SK-N-SH (cell line): ENCODE data around the gene NCF2. TPM values are rescaled to one million over a fixed set of nuclear protein-coding genes. Genes with fewer than 3 reads are reported as not detected.

Experiments
- CTCF ChIA-PET: fragments of 300-600, 350-600 bp; formaldehyde crosslinking; extraction: SDS; loops from one replicate; lab custom pipeline; 2021; lab: Yijun Ruan, JAX
- POLR2A ChIA-PET: fragments of 350-600 bp; sonication (Branson Sonifier 250); formaldehyde crosslinking; extraction: SDS; loops from one replicate; lab custom pipeline; 2020; ENCODE audit warnings: antibody characterized with exemption, inconsistent platforms; lab: Yijun Ruan, JAX
- DNase-seq: peaks from one replicate; pipeline ENCODE4 v3.0.0; 2012
- H2AFZ ChIP-seq: fragments of 200-600 bp; sonication (generic); 2 replicates; pipeline ENCODE4 v1.8.1; 2016; ENCODE audit warnings: antibody characterized with exemption, mild to moderate bottlenecking, low read depth
- H3F3A ChIP-seq: fragments of 200-600 bp; sonication (generic); replicated peaks from 2 replicates; pipeline ENCODE3; 2016; ENCODE audit warnings: antibody characterized with exemption, mild to moderate bottlenecking; ENCODE audit not compliant: insufficient read depth
- H3K27ac ChIP-seq, 2 experiments: fragments of 200-500 bp in 1 of 2; fragments of 200-600 bp in 1 of 2; sonication (Bioruptor generic) in 1 of 2; sonication (generic), shearing (Covaris generic) in 1 of 2; 2 replicates each; pipeline versions ENCODE4 v1.5.1 to v1.6.1; 2014 to 2016; ENCODE audit warnings: low read depth in 2 of 2, inconsistent platforms in 1 of 2, low read length in 1 of 2, mild to moderate bottlenecking in 1 of 2, mixed read lengths in 1 of 2
- H3K27me3 ChIP-seq: fragments of 200-600 bp; sonication (generic), shearing (Covaris generic); 2 replicates; pipeline ENCODE4 v1.6.1; 2016; ENCODE audit warnings: mixed run types; ENCODE audit not compliant: insufficient read depth
- H3K36me3 ChIP-seq, 2 experiments: fragments of 200-500 bp in 1 of 2; fragments of 200-600 bp in 1 of 2; sonication (Bioruptor generic) in 1 of 2; sonication (generic) in 1 of 2; replicated peaks in 1 of 2; 2 replicates each; pipeline versions ENCODE3 to v1.5.1; 2014 to 2016; ENCODE audit warnings: low read length in 1 of 2, mild to moderate bottlenecking in 1 of 2; ENCODE audit not compliant: insufficient read depth in 2 of 2, control insufficient read depth in 1 of 2
- H3K4me1 ChIP-seq, 2 experiments: fragments of 200-500 bp in 1 of 2; fragments of 200-600 bp in 1 of 2; sonication (Bioruptor generic) in 1 of 2; sonication (generic), shearing (Covaris generic) in 1 of 2; 2 replicates each; pipeline versions ENCODE4 v1.5.1 to v1.6.1; 2014 to 2016; ENCODE audit warnings: low read depth in 1 of 2, low read length in 1 of 2, mixed run types in 1 of 2; ENCODE audit not compliant: insufficient read depth in 2 of 2, control insufficient read depth in 1 of 2
- H3K4me2 ChIP-seq: fragments of 200-600 bp; sonication (generic), shearing (Covaris generic); 2 replicates; pipeline ENCODE4 v1.6.1; 2017; ENCODE audit warnings: mixed run types
- H3K4me3 ChIP-seq, 2 experiments: fragments of 200-500 bp in 1 of 2; fragments of 200-600 bp in 1 of 2; sonication (Bioruptor generic) in 1 of 2; sonication (generic), shearing (Covaris generic) in 1 of 2; 2 replicates each; pipeline versions ENCODE4 v1.5.1 to v1.8.1; 2014 to 2016; ENCODE audit warnings: low read depth in 2 of 2, inconsistent platforms in 1 of 2, low read length in 1 of 2, mild to moderate bottlenecking in 1 of 2, mixed read lengths in 1 of 2, moderate library complexity in 1 of 2
- H3K79me2 ChIP-seq: fragments of 200-600 bp; sonication (generic); 2 replicates; pipeline ENCODE4 v1.8.1; 2017; ENCODE audit warnings: mild to moderate bottlenecking; ENCODE audit not compliant: insufficient read depth
- H3K9ac ChIP-seq: fragments of 200-600 bp; sonication (generic); 2 replicates; pipeline ENCODE4 v1.6.1; 2017; ENCODE audit warnings: mixed run types
- H3K9me2 ChIP-seq: fragments of 200-600 bp; sonication (generic); 2 replicates; pipeline ENCODE4 v1.6.1; 2017; ENCODE audit warnings: mixed run types
- H3K9me3 ChIP-seq: fragments of 200-600 bp; sonication (generic); 2 replicates; pipeline ENCODE4 v1.6.1; 2017; ENCODE audit warnings: mixed run types, mild to moderate bottlenecking, moderate library complexity
- H4K20me1 ChIP-seq: fragments of 200-600 bp; sonication (generic); 2 replicates; pipeline ENCODE4 v1.6.1; 2017; ENCODE audit warnings: mild to moderate bottlenecking, mixed run types; ENCODE audit not compliant: insufficient read depth
- CHD2 ChIP-seq: fragments of 150-350 bp; IDR thresholded peaks from 2 replicates; pipeline ENCODE4 v1.6.1; 2018; ENCODE audit warnings: low read length; ENCODE audit not compliant: partially characterized antibody
- ELF1 ChIP-seq: IDR thresholded peaks from 2 replicates; pipeline ENCODE4 v1.4.0; 2012
- EZH2phosphoT487 ChIP-seq: fragments of 200-600 bp; sonication (generic); IDR thresholded peaks from 2 replicates; pipeline ENCODE4 v1.6.1; 2017; ENCODE audit warnings: low read depth, mixed run types, mild to moderate bottlenecking, antibody characterized with exemption, moderate library complexity, borderline replicate concordance
- FOXM1 ChIP-seq: IDR thresholded peaks from 2 replicates; pipeline ENCODE4 v1.4.0; 2012; ENCODE audit warnings: low read depth, mild to moderate bottlenecking
- GABPA ChIP-seq: IDR thresholded peaks from 2 replicates; pipeline ENCODE4 v1.4.0; 2012; ENCODE audit warnings: low read depth, mild to moderate bottlenecking
- GATA2 ChIP-seq: sonication (generic); formaldehyde crosslinking; IDR thresholded peaks from 2 replicates; pipeline ENCODE4 v1.5.0; 2020; ENCODE audit warnings: mild to moderate bottlenecking, missing genetic modification reagents
- JUND ChIP-seq: IDR thresholded peaks from 2 replicates; pipeline ENCODE4 v1.4.0; 2012
- MEF2A ChIP-seq: IDR thresholded peaks from 2 replicates; pipeline ENCODE4 v1.4.0; 2012; ENCODE audit warnings: low read depth, borderline replicate concordance
- MXI1 ChIP-seq: IDR thresholded peaks from 2 replicates; pipeline ENCODE4 v1.6.1; 2012; ENCODE audit warnings: mild to moderate bottlenecking, low read depth, low read length, improper control_type of control experiment
- NFIC ChIP-seq: IDR thresholded peaks from 2 replicates; pipeline ENCODE4 v1.4.0; 2012; ENCODE audit warnings: borderline replicate concordance
- RAD21 ChIP-seq: IDR thresholded peaks from 2 replicates; pipeline ENCODE4 v1.6.1; 2012; ENCODE audit warnings: mild to moderate bottlenecking, low read length
- RCOR1 ChIP-seq: fragments of 150-350 bp; IDR thresholded peaks from 2 replicates; pipeline ENCODE4 v1.6.1; 2017; ENCODE audit warnings: antibody characterized with exemption, low read length
- RFX5 ChIP-seq: IDR thresholded peaks from 2 replicates; pipeline ENCODE4 v1.6.1; 2012; ENCODE audit warnings: mild to moderate bottlenecking, improper control_type of control experiment, low read length
- SMC3 ChIP-seq: IDR thresholded peaks from 2 replicates; pipeline ENCODE4 v1.6.1; 2012; ENCODE audit warnings: low read depth, low read length, improper control_type of control experiment
- TAF1 ChIP-seq: IDR thresholded peaks from 2 replicates; pipeline ENCODE4 v1.6.1; 2012; ENCODE audit warnings: low read depth, mild to moderate bottlenecking, low read length, moderate library complexity, borderline replicate concordance
- TCF12 ChIP-seq: IDR thresholded peaks from 2 replicates; pipeline ENCODE4 v1.4.0; 2012
- TEAD4 ChIP-seq: IDR thresholded peaks from 2 replicates; pipeline ENCODE4 v1.4.0; 2012; ENCODE audit warnings: mild to moderate bottlenecking, borderline replicate concordance; ENCODE audit not compliant: insufficient read depth
- YY1 ChIP-seq: IDR thresholded peaks from 2 replicates; pipeline ENCODE4 v1.4.0; 2012; ENCODE audit warnings: low read depth, mild to moderate bottlenecking
- WGBS: methylation state at CpG from one replicate; pipeline ENCODE4 v1.1.6; 2017; ENCODE audit warnings: low lambda C conversion rate; 5-methylcytosine and 5-hydroxymethylcytosine counted together
- polyA plus RNA-seq, 3 experiments: library from polyadenylated mRNA; depleted of rRNA; stranded (reverse); fragments of >200 nt; gene quantifications; 2 replicates each; pipeline ENCODE4 v1.2.3, GENCODE V29; 2012
- TF ChIP-seq, protein P1 (sequence below): IDR thresholded peaks from 2 replicates; pipeline ENCODE4; 2012
- TF ChIP-seq, protein P2 (sequence below): IDR thresholded peaks from 2 replicates; pipeline ENCODE4 v1.4.0; 2012; ENCODE audit warnings: low read depth
- TF ChIP-seq, protein P3 (sequence below): fragments of 150-350 bp; IDR thresholded peaks from 2 replicates; pipeline ENCODE4 v1.6.1; 2017; ENCODE audit warnings: antibody characterized with exemption, low read length, low read depth, borderline replicate concordance
- TF ChIP-seq, protein P4 (sequence below): IDR thresholded peaks from 2 replicates; pipeline ENCODE4 v1.4.0; 2012; ENCODE audit warnings: low read depth, borderline replicate concordance
- TF ChIP-seq, protein P5 (sequence below): fragments of 200-600 bp; sonication (generic); IDR thresholded peaks from 2 replicates; pipeline ENCODE4 v1.6.1; 2017; ENCODE audit warnings: antibody characterized with exemption, mild to moderate bottlenecking, moderate library complexity
- TF ChIP-seq, protein P6 (sequence below): IDR thresholded peaks from 2 replicates; pipeline ENCODE4 v1.6.1; 2012; ENCODE audit warnings: mild to moderate bottlenecking, low read depth, low read length, moderate library complexity

Gene NCF2
- polyA plus RNA-seq, 1 of the 3 experiments (the other 2 are of a cell fraction) = 2.0 TPM

DNA sequence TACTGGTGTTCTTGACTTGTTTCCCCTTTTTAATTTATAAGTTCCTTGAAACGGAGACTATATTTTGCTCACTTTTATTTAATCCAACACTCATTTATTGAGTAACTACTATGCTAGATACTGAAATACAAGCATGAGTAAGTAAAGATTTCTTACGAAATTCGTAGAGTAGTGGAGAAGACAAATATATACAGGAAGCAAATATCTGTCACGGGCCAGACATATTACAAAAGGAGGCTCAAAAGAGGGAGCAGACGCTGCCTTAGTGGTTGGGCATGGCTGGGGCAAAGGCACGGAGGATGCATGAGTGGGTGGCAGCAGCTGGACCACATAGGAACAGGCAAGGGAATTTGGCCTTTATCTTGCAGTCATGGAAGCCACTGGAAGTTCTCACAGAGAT lies 6.8 kb downstream of the NCF2 start (continued):
- TF ChIP-seq RCOR1 = no peak
- TF ChIP-seq RAD21 = no peak
- no peak for TF ChIP-seq GATA2
- TF ChIP-seq JUND = no peak
- no peak for TF ChIP-seq TEAD4
- TF ChIP-seq, protein P1, sequence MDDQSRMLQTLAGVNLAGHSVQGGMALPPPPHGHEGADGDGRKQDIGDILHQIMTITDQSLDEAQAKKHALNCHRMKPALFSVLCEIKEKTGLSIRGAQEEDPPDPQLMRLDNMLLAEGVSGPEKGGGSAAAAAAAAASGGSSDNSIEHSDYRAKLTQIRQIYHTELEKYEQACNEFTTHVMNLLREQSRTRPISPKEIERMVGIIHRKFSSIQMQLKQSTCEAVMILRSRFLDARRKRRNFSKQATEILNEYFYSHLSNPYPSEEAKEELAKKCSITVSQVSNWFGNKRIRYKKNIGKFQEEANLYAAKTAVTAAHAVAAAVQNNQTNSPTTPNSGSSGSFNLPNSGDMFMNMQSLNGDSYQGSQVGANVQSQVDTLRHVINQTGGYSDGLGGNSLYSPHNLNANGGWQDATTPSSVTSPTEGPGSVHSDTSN = no peak
- no peak for TF ChIP-seq FOXM1

DNA sequence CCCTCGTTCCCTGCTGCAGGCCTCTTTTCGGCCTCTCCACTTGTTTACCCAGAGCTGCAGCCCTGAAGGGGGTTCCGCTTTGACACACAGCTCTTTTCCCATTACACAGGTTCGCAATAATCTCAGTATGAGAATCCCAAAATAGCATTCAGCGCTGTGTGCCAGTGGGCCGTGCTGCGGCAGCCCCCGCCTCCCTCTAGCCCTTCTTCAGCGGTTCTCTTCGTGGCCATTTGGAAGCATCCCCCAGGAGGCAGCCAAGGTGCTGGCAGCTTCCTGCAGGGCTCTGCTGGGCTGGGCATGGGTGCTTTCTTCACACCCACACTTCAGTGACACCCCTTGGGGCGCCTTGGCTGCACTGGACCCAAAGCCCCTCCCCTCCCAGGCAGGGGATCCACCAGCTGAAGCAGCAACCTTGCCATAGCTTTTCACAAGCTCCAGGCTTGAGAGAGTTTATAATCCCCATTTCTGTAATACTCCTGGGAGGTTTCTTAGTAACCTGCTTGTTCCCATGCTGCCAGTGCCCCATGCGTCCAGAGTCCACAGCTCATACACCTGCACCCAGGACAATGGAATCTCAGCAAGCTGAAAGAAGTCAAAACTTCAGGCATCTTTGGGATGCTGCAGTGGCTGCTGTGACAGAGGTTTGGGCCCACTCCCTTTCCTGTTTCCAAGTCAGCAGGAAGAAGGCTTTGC lies 8.1 kb downstream of the NCF2 start:
- Histone ChIP-seq H3K9me3 (no peaks in the 10 kb centered on the region), H3K4me1 (no peaks in the 10 kb centered on the region), H2AFZ (no peak overlapping the region), H3K4me3 (no peak overlapping the region), H3K27me3 (no peaks in the 10 kb centered on the region), H3K9ac (no peak overlapping the region), H3F3A (no peaks in the 10 kb centered on the region), H3K27ac (no peak overlapping the region), H3K4me2 (no peak overlapping the region), H4K20me1 (no peaks in the 10 kb centered on the region), H3K79me2 (no peaks in the 10 kb centered on the region), H3K36me3 (no peaks in the 10 kb centered on the region), H3K9me2 (no peaks in the 10 kb centered on the region)
- no peak for DNase-seq
- CTCF ChIA-PET = interaction anchor here (0.6 kb wide), 1 partner anchor 164 kb away, joined by 3 read pairs; the partner anchor contains the start of gene NMNAT2
- 93% methylated on average over 12 of the region's 12 CpGs for WGBS
- POLR2A ChIA-PET = no interaction called here
- TF ChIP-seq SMC3 (no peak), FOXM1 (no peak), EZH2phosphoT487 (no peak), YY1 (no peak), RFX5 (no peak), NFIC (no peak), TAF1 (no peak), GATA2 (no peak), GABPA (no peak), RCOR1 (no peak), TCF12 (no peak), MXI1 (no peak), ELF1 (no peak), MEF2A (no peak), CHD2 (no peak)
- TF ChIP-seq, protein P2, sequence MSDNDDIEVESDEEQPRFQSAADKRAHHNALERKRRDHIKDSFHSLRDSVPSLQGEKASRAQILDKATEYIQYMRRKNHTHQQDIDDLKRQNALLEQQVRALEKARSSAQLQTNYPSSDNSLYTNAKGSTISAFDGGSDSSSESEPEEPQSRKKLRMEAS = no peak
- TF ChIP-seq, protein P3, sequence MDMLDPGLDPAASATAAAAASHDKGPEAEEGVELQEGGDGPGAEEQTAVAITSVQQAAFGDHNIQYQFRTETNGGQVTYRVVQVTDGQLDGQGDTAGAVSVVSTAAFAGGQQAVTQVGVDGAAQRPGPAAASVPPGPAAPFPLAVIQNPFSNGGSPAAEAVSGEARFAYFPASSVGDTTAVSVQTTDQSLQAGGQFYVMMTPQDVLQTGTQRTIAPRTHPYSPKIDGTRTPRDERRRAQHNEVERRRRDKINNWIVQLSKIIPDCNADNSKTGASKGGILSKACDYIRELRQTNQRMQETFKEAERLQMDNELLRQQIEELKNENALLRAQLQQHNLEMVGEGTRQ = no peak
- TF ChIP-seq, protein P4, sequence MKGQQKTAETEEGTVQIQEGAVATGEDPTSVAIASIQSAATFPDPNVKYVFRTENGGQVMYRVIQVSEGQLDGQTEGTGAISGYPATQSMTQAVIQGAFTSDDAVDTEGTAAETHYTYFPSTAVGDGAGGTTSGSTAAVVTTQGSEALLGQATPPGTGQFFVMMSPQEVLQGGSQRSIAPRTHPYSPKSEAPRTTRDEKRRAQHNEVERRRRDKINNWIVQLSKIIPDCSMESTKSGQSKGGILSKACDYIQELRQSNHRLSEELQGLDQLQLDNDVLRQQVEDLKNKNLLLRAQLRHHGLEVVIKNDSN = no peak
- TF ChIP-seq, protein P5, sequence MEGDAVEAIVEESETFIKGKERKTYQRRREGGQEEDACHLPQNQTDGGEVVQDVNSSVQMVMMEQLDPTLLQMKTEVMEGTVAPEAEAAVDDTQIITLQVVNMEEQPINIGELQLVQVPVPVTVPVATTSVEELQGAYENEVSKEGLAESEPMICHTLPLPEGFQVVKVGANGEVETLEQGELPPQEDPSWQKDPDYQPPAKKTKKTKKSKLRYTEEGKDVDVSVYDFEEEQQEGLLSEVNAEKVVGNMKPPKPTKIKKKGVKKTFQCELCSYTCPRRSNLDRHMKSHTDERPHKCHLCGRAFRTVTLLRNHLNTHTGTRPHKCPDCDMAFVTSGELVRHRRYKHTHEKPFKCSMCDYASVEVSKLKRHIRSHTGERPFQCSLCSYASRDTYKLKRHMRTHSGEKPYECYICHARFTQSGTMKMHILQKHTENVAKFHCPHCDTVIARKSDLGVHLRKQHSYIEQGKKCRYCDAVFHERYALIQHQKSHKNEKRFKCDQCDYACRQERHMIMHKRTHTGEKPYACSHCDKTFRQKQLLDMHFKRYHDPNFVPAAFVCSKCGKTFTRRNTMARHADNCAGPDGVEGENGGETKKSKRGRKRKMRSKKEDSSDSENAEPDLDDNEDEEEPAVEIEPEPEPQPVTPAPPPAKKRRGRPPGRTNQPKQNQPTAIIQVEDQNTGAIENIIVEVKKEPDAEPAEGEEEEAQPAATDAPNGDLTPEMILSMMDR = no peak
- TF ChIP-seq, protein P6, sequence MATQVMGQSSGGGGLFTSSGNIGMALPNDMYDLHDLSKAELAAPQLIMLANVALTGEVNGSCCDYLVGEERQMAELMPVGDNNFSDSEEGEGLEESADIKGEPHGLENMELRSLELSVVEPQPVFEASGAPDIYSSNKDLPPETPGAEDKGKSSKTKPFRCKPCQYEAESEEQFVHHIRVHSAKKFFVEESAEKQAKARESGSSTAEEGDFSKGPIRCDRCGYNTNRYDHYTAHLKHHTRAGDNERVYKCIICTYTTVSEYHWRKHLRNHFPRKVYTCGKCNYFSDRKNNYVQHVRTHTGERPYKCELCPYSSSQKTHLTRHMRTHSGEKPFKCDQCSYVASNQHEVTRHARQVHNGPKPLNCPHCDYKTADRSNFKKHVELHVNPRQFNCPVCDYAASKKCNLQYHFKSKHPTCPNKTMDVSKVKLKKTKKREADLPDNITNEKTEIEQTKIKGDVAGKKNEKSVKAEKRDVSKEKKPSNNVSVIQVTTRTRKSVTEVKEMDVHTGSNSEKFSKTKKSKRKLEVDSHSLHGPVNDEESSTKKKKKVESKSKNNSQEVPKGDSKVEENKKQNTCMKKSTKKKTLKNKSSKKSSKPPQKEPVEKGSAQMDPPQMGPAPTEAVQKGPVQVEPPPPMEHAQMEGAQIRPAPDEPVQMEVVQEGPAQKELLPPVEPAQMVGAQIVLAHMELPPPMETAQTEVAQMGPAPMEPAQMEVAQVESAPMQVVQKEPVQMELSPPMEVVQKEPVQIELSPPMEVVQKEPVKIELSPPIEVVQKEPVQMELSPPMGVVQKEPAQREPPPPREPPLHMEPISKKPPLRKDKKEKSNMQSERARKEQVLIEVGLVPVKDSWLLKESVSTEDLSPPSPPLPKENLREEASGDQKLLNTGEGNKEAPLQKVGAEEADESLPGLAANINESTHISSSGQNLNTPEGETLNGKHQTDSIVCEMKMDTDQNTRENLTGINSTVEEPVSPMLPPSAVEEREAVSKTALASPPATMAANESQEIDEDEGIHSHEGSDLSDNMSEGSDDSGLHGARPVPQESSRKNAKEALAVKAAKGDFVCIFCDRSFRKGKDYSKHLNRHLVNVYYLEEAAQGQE = no peak
